OCI-LY3 (cell line): ENCODE data around the gene SYCE1L.

ENCODE experiments used
- CTCF ChIP-seq: fragments of 200-600, 300-600 bp; sonication (generic); IDR thresholded peaks from 2 replicates; pipeline ENCODE4 v1.5.1; 2014; ENCODE audit warnings: antibody characterized with exemption, low read length, low read depth
- EZH2phosphoT487 ChIP-seq: fragments of 200-600 bp; shearing (Covaris generic); IDR thresholded peaks from 2 replicates; pipeline ENCODE4 v1.6.1; 2018; ENCODE audit warnings: antibody characterized with exemption, mixed run types, low read depth

DNA sequence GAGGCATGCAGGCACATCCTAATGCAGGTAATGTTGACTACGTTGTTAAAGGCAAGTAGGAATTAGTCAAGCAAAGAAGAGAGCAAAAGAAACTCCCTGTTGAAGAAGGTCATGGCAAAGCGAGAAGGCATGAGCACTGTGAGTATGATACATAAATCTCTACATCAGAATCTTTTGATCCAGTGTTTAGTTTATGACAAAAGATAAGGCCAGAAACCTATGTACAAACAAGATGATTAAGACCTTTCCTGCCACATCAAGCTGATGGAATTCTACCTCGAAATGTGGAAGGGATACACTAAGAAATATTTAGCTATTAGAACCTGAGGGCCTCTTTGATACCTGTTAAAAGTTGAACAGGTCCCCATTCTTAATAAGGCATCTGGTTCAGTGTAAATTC, 20.2 kb downstream of the SYCE1L start:
- TF ChIP-seq CTCF (no peak), EZH2phosphoT487 (no peak)
